Psoas muscle (tissue), 8 donors: Measurements from ENCODE around the gene CDK5RAP1. TPM values are rescaled to one million over a fixed set of nuclear protein-coding genes. Genes with fewer than 3 reads are reported as not detected.

ENCODE experiments used
- ATAC-seq, 4 donors: fragments of 200-7000 bp; cut with Tn5 transposase; one replicate each; pipeline ENCODE4 v1.9.1; 2020; ENCODE audit warnings: moderate library complexity in 3 of 4, mild to moderate bottlenecking in 2 of 4
- DNase-seq, 2 donors: peaks; one replicate each; pipeline ENCODE4 v3.0.0-alpha.2; 2020
- H3K27ac ChIP-seq: fragments of 200-600 bp; one replicate; pipeline ENCODE4 v1.8.0; 2022
- H3K27me3 ChIP-seq, 3 donors: fragments of 200-600 bp in 1 of 3; one replicate each; pipeline versions ENCODE4 v1.6.1 to v1.8.0; 2013 to 2022; ENCODE audit warnings: low read length in 2 of 3, mild to moderate bottlenecking in 2 of 3, moderate library complexity in 1 of 3; ENCODE audit not compliant: insufficient read depth in 3 of 3
- H3K36me3 ChIP-seq, 2 donors: fragments of 200-600 bp in 1 of 2; one replicate each; pipeline versions ENCODE4 v1.6.1 to v1.8.0; 2013 to 2022; ENCODE audit warnings: low read depth in 1 of 2, mild to moderate bottlenecking in 1 of 2, moderate library complexity in 1 of 2; ENCODE audit not compliant: insufficient read depth in 1 of 2
- H3K4me1 ChIP-seq: fragments of 200-600 bp; one replicate; pipeline ENCODE4 v1.8.0; 2022
- H3K4me3 ChIP-seq: fragments of 200-600 bp; one replicate; pipeline ENCODE4 v1.8.0; 2022; ENCODE audit warnings: mild to moderate bottlenecking
- H3K9me3 ChIP-seq: fragments of 200-600 bp; one replicate; pipeline ENCODE4 v1.8.0; 2022
- CTCF ChIP-seq: fragments of 200-600 bp; IDR thresholded peaks from one replicate; pipeline ENCODE4 v1.8.0; 2022; ENCODE audit warnings: antibody characterized with exemption
- WGBS, 3 donors: extraction: QIAGEN DNeasy Blood & Tissue Kit; methylation state at CpG; one replicate each; pipeline versions ENCODE4 v1.1.6 to v1.1.7; 2013; 5-methylcytosine and 5-hydroxymethylcytosine counted together
- intact Hi-C, 2 donors: fragments of 100-400 bp; cut with DNase I; formaldehyde crosslinking; loops; one replicate each; pipeline versions ENCODE4 v1.11.0 to v1.14.2; 2022
- long read RNA-seq, 2 donors: library from polyadenylated mRNA; unstranded; transcript quantifications; one replicate each; pipeline ENCODE4 v2.0.0, GENCODE V29; 2021
- polyA plus RNA-seq, 3 donors: library from polyadenylated mRNA; stranded (reverse); fragments of 200-250 nt; gene quantifications; one replicate each; pipeline ENCODE4 v1.2.3, GENCODE V29; 2013
- total RNA-seq, 4 donors: library from RNA; stranded (reverse); fragmentation: NEBNext Ultra II Directional in 2 of 4; extraction: Animal tissue kit (Norgen Biotek cat#: 25700) in 2 of 4; gene quantifications; one replicate each; pipeline versions ENCODE4 v1.2.1 to v1.2.4, GENCODE V29; 2021 to 2023
- donor health status: healthy with polysubstance abuse.
- donor health status: DM: no; HTN: no; CAD: no; lungs with moderate emphysema.
- donor health status: Bipolar disorder and iron deficiency.
- donor health status: healthy.
- donor health status: DM: yes; HTN: yes; CAD: no.
- donor health status: DM: no; HTN: no; CAD: no.
- donor health status: DM: no; HTN: no; CAD: no.
- donor health status: DM: yes; HTN: yes; CAD: no.

CDK5RAP1 gene
- total RNA-seq, result 10 to 100 TPM; 14.7 to 28.4 (median 22.8) TPM
- polyA plus RNA-seq, result 10 to 100 TPM; 25.8 to 43.3 (median 26.2) TPM
- long read RNA-seq, donor 1, transcript CDK5RAP1-202 (14 exons, 2,122 nt), result major isoform, 10 of 17 reads
- long read RNA-seq, donor 1, partial matches to known transcripts, result 1 of 17 reads
- long read RNA-seq, donor 1, other reads (novel, unspliced or antisense), result 6 of 17 reads
- long read RNA-seq, donor 2, transcript CDK5RAP1-202 (14 exons, 2,122 nt), result major isoform, 45 of 73 reads
- long read RNA-seq, donor 2, partial matches to known transcripts, result 2 of 73 reads
- long read RNA-seq, donor 2, other reads (novel, unspliced or antisense), result 25 of 73 reads

GRCh38 chr20:33401184-33401920 lies at the start of gene CDK5RAP1:
CDK5RAP1 (minus strand) TSS chr20:33401519; CDS start chr20:33397064, 4,455 bp downstream.
- intact Hi-C loops, result loop anchor here (5.0 kb wide), 2 partner anchors 41 to 266 kb away; partner anchors contain the start of genes SNTA1 (in 2 of the 2) and ACTL10 (in 1 of the 2)
- peaks cover 12% of the 10 kb centered on the region for H3K4me1 ChIP-seq

GRCh38 chr20:33450867-33451266 lies 49.5 kb upstream of the CDK5RAP1 start:
- intact Hi-C loops, result no loop called here
- Histone ChIP-seq H3K36me3 (no peaks in the 10 kb centered on the region), H3K27me3 (no peaks in the 10 kb centered on the region), H3K4me3 (no peak overlapping the region), H3K4me1 (no peaks in the 10 kb centered on the region), H3K27ac (no peak overlapping the region), H3K9me3 (no peaks in the 10 kb centered on the region)
- WGBS, 3 donors, result 27 to 48% (median 28%) methylated on average over 4 of the region's 4 CpGs
- no peak for TF ChIP-seq CTCF
- DNase-seq, result no peak
- peak; percentile 74 to 91 (median 83) for ATAC-seq

More at GRCh38 chr20:33401184-33401920, at the start of gene CDK5RAP1:
- WGBS, 3 donors, result 0 to 1% (median 0%) methylated on average over 43 of the region's 43 CpGs
- Histone ChIP-seq H3K27ac (peak within 1 kb of the TSS; percentile 83), H3K4me3 (peak within 1 kb of the TSS; percentile 96), H3K27me3 (no peaks in the 10 kb centered on the region), H3K9me3 (no peaks in the 10 kb centered on the region), H3K36me3 (peaks cover 0 to 27% of the 10 kb centered on the region in 2 donors)
- DNase-seq (peak; percentile 85 to 91), ATAC-seq (peak; percentile 95 to 96 (median 95))
- TF ChIP-seq CTCF, result no peak

GRCh38 chr20:33445881-33446625 lies 44.7 kb upstream of the CDK5RAP1 start:
- TF ChIP-seq CTCF, result no peak
- intact Hi-C loops, result loop anchor here (2.0 to 5.0 kb wide), 2 partner anchors 29 to 34 kb away; no protein-coding TSS in a partner anchor

GRCh38 chr20:33444797-33445560 lies 43.7 kb upstream of the CDK5RAP1 start:
- peak; percentile 51 for TF ChIP-seq CTCF
- Histone ChIP-seq H3K36me3 (no peaks in the 10 kb centered on the region), H3K27ac (peak overlapping the region; percentile 90), H3K27me3 (no peaks in the 10 kb centered on the region), H3K9me3 (no peaks in the 10 kb centered on the region), H3K4me1 (peaks cover 26% of the 10 kb centered on the region), H3K4me3 (peak overlapping the region; percentile 71)
- intact Hi-C loops, result loop anchor here (2.0 to 5.0 kb wide), 3 partner anchors 28 to 43 kb away; partner anchors contain the start of gene CDK5RAP1 (in 2 of the 2)
- WGBS, 3 donors, result 40 to 62% (median 42%) methylated on average over 4 of the region's 4 CpGs
- DNase-seq (peak in 1 of 2 donors; percentile 31), ATAC-seq (peak; percentile 30 to 67 (median 60))

More at GRCh38 chr20:33445881-33446625, 44.7 kb upstream of the CDK5RAP1 start:
- Histone ChIP-seq H3K4me3 (no peak overlapping the region), H3K27me3 (no peaks in the 10 kb centered on the region), H3K27ac (no peak overlapping the region), H3K36me3 (no peaks in the 10 kb centered on the region), H3K4me1 (peaks cover 21% of the 10 kb centered on the region), H3K9me3 (no peaks in the 10 kb centered on the region)
- WGBS, 3 donors, result 74 to 82% (median 82%) methylated on average over 4 of the region's 4 CpGs
- no peak for ATAC-seq
- DNase-seq, result no peak
